HG02798 (cell line): ENCODE data around the gene GPR180.

Source experiments
- ATAC-seq: cut with Tn5 transposase; IDR thresholded peaks from one replicate; pipeline ENCODE4 v1.9.1; 2021; ENCODE audit warnings: mild to moderate bottlenecking; ENCODE audit not compliant: unreplicated experiment, poor library complexity

Gene GPR180

DNA sequence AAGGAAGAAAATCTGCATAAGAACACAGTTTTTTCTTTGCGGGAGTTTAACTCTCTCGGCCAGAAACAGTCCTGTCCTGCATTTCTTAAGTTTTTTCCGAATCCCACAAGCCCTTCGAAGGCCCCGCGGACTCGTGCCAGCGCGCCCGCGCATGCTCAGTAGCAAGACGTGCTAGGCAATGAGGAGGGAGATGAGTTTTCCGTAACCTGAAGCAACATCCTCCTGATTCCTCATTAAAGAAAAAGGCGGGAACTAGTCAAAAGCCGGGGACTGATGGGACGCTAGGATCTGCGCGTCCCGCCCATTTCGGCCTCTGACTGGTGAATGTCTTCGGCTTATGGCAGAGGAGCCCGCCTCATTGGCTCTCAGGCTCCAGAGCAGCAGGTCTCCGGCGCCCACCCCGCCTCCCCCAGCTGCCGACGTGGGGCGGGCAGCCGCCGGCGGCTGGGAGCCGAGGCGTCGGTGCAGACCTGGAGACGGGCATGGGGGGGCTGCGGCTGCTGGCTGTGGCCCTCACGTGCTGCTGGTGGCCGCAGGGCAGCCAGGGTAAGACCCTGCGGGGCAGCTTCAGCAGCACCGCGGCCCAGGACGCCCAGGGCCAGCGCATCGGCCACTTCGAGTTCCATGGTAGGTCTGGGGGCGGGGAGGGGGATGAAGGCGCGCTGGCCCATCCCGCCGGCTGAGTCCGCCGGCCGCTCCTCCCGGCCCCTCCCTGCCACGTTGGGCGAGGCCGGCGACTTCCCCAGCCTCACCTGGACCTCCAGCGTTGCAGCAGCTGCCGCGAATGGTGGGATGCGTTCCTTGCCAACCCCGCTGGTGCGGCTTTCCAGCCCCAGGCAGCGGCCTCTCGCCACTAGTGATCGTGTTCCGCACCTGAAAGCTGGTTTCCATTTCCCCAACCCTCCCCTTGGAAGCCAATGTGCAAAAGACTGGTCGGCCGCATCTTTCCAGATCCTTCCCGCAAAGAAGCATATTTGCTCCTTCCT is at the start of gene GPR180:
Gene GPR180 (plus strand): TSS at position 412 of the 986 bp plus-strand sequence. CDS start 71 bp downstream, at position 483.
- ATAC-seq = peak; percentile 100

GRCh38 chr13:94552095-94552494 is 49.6 kb upstream of the GPR180 start:
- no peak for ATAC-seq

- ATAC-seq = no peak
These were observed 47.9 kb upstream of the GPR180 start for GRCh38 chr13:94553766-94554165.

DNA sequence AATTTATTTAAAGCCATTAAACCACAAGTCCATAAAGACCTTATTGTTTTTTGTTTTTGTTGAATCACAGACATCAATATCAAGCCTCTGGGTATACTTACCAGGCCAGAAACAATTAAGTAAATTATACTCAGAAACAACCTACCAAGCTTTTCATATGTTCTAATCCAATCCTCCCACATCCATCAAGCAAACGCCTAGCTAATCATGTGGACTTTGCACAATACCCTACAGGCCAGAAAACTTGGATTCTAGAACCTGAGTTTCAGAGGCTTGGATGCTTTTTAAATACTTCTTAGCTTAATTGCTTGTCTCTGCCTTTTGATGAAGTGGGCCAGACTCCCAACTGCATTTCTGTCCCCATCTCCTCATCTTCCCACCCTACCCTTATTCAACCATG is 45.6 kb upstream of the GPR180 start:
- ATAC-seq = no peak

DNA sequence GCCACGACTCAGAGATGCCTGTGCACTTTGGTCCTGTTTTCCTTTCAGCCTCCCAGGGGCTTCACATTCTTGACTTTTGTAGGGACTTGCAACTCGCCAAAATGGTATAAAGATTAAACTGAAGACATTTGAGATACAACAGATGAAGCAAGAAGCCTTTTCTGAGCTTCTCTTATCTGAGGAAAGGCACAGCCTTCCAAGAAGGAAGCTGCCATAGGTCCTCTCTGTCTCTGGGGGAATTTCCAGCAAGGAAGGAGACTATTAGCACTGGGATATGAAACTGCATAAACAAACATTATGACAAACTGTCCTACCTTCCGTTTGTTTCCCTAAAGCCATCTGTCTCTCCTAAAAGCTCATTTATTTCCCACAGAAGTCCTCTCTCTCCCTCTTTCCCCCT is 45.0 kb upstream of the GPR180 start:
- ATAC-seq = no peak

- no peak for ATAC-seq
These were observed 43.9 kb upstream of the GPR180 start for GRCh38 chr13:94557684-94558235.

DNA sequence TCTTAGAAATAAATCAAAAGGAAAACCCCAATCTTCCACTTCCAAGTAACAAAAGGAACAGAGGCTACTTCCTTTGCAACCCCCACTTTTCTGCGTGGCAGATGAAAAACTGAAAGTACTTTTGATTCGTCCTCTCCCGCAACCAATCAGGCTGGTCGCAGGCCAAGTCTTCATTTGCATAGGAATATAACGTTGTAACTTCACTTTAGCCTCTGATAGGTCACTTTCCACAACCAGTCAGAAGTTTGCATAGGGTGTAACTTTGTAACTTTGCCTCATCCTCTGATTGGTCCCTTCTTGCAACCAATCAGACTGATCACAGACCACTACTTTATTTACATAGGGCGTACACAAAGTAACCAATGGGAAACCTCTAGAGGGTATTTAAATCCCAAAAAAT is 42.9 kb upstream of the GPR180 start:
- ATAC-seq = no peak

GRCh38 chr13:94559222-94559795 is 42.3 kb upstream of the GPR180 start:
- ATAC-seq = no peak

DNA sequence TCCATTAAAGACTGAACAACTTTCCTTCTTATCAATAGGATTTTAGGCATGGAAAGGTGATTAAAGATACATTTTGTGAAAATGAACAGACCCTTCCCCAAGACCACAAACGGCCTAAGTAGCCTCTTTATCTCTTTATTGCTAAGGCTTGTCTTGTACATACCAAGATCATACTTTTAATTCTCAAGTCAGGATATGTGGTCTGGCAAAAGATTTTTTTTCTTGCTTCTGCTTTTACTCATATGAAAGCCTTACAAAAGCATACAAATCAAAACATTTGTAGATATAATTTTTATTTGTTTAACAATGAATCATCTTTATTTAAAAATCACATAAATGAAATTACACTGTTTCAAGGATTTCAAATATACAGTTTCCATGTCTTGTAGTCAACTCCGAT is 41.5 kb upstream of the GPR180 start:
- no peak for ATAC-seq

GRCh38 chr13:94561126-94561525 is 40.5 kb upstream of the GPR180 start:
- ATAC-seq = no peak

DNA sequence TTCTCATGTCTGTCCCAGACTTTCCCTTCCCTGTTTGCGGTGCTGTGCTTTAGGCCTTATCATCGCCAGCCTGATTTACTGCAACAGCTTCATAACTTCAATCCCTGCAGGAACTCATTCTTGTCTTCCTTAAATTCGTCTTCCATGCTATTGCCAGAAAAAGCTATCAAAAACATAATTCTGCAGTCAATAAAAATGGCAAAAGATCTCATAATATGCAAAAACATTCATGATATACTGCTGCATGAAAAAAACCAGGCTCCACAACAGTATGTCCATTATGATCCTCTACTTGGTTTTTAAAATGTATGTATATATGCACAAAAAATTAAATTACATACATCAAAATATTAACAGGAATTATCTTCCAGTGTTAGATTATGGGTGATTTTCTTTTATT is 34.1 kb upstream of the GPR180 start:
- ATAC-seq = no peak

- ATAC-seq = no peak
These were observed 33.2 kb upstream of the GPR180 start for GRCh38 chr13:94568443-94568842.

- ATAC-seq = no peak
These were observed 32.0 kb upstream of the GPR180 start for GRCh38 chr13:94569615-94570014.

GRCh38 chr13:94579063-94579462 is 22.6 kb upstream of the GPR180 start:
- ATAC-seq = no peak

DNA sequence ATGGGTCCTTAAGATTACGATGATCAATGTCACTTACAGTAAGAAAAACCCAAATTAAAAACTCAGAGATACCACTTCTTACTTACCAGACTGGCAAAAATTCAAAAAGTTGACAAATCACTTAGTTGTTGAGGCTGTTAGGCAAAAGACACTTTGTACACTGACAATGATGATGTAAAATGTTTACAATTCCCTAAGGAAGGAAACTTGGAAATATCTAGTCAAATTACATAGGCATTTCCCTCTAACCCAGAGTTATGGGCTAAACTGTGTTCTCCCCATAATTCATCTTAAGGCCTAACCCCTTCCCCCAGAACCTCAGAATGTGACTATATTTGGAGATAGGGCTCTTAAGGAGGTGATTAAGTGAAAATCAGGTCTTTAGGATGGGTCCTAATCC is 17.7 kb upstream of the GPR180 start:
- ATAC-seq = no peak

DNA sequence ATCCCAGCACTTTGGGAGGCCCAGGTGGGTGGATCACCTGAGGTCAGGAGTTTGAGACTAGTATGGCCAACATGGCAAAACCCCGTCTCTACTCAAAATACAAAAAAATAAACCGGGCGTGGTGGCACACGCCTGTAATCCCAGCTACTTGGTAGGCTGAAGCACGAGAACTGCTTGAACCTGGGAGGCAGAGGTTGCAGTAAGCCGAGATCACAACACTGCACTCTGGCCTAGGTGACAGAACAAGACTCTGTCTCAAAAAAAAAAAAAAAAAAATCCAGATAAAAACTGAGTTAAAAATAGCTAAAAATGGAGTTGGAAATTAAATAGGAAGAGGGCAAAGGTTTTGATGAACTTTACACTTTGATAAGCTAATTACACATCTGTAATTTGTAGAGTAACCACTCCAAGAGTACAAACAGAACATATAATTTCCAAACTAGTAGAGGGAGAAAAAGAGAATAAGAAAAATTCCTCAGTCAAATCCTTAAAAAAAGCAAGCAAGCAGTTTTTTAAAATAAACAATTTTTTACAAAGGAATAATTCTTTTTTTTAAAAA is 16.0 kb upstream of the GPR180 start:
- ATAC-seq = no peak

DNA sequence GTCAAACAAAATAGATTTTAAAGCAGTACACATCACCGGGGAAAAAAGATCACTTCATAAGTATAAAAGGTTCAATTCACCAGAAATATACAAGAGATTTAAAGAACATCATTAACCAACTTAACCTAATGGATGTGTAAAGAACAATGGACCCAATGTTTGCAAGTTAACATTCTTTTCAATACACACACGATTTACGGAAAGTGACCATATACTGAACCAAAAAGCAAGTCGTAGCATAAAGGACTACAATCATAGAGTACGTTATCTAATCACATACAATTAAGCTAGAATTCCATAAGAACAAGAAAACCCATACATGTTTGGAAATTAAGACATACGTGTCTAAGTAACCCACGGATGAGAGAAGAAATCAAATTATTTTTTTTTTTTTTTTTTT is 15.3 kb upstream of the GPR180 start:
- ATAC-seq = no peak

DNA sequence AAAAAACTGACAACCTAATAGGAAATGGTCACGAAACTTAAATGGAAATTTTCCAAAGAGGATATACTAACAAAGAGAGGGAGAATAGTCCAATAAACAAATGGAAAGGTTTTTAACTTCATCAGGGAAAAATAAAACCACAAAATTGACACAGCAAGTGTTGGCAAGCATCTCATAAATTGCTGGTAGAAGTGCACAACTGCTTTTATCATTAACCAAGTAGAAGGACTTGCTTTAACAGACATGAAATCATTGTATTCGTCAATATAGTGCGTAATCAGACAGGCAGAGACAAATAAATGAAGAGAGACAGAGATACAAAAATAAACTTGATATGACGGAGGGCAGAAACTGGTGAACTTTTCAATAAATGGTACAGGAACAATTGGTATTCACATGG is 13.1 kb upstream of the GPR180 start:
- ATAC-seq = no peak

- ATAC-seq = no peak
These were observed 10.9 kb upstream of the GPR180 start for GRCh38 chr13:94590744-94591143.

DNA sequence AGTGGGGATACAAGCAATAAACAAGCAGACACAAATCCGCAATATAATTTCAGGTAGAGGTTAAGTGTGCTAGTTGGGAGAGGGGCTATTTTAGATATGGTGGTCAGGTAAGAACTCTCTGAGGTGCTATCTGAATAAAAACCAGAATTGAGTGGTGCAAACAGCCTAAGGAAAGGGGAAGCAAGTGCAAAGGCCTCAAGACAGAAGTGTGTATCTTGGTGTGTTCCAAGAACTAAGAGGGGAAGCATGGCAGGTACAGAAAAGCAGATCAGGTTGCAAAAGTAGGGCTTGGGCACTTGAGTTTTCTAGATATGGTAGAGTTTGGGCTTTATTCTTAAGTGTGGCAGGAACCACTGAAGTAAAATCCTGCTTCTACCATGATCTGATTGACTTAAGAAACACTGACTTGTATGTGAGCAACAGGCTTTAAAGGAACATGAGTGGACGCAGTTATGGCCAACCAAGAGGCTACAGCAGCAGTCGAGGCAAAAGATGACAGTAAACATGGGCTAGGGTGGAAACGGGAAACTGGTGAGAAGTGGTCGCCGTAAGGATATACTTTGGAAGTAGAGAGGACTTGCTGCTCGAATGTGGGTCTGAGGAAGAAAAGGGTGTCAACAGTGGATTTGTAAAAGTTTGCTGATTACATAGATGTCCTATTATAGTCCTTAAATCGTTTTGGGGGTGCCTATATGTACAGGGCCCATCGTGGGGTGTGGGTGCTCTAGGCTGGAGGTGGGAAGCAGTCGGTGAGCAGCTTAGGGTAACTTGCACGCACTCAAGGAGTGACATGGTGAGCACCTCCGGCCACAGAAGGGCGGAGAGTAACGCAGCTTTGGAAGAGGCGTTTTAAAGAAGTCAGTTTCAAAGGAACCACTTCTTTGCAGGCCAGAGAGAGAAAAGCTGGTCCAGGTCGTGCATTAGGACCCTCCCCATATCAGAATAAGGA is 6.4 kb upstream of the GPR180 start:
- ATAC-seq = peak; percentile 55
